GM12873 (cell line): ENCODE results near the gene BABAM2.

ENCODE experiments used
- CTCF ChIP-seq: IDR thresholded peaks from 2 replicates; pipeline ENCODE4 v1.5.1; 2012; ENCODE audit warnings: low read depth, mild to moderate bottlenecking, moderate library complexity, low read length, control low read depth; ENCODE audit not compliant: insufficient read depth; ENCODE audit errors: missing control alignments

The BABAM2 gene

GRCh38 chr2:28326469-28326805 is 435.9 kb downstream of the BABAM2 start:
- TF ChIP-seq CTCF, result no peak

GRCh38 chr2:28326881-28327505 is 436.5 kb downstream of the BABAM2 start:
- no peak for TF ChIP-seq CTCF

- no peak for TF ChIP-seq CTCF
Measured at GRCh38 chr2:28327581-28327955, 437.0 kb downstream of the BABAM2 start.

- no peak for TF ChIP-seq CTCF
Measured at GRCh38 chr2:28327956-28328922, 437.7 kb downstream of the BABAM2 start.

- no peak for TF ChIP-seq CTCF
Measured at GRCh38 chr2:28329184-28329583, 438.7 kb downstream of the BABAM2 start.

GRCh38 chr2:28332696-28333095 is 442.2 kb downstream of the BABAM2 start:
- no peak for TF ChIP-seq CTCF
